Measurements from ENCODE around the gene IQGAP2.

The IQGAP2 gene

DNA sequence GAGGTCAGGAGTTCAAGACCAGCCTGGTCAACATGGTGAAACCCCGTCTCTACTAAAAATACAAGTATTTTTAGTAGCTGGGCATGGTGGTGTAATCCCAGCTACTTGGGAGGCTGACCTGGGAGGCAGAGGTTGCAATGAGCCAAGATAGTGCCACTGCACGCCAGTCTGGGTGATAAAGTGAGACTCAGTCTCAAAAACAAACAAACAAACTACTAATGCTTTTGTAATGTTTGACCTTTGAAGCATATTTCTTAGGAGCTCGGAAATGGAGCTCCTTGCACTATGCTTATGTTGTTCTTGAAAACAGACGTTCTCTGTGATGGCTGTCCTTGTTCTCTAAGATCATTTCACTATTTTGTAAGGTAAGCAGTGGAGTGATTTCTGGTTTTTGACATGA, 214.1 kb downstream of the IQGAP2 start:
- DNase-seq = no peak

DNA sequence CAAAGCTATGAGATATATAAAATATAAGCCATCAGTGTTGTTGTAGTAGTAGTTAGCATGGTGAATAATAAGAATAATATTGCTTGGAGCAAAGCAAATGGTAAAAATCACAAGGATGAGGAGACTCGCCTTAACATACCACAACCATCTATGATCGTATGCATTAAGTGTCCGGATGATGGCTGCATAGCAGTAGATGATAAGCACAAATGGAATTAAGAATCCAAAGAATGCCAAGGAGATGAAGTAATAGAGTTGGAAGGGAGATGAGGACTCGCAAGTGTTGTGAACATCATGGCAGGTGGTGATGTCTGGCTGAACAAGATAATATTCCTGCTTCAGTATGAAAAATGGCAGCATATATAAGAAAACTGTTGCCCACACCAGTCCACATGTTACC, 214.6 kb downstream of the IQGAP2 start:
- DNase-seq = no peak

DNA sequence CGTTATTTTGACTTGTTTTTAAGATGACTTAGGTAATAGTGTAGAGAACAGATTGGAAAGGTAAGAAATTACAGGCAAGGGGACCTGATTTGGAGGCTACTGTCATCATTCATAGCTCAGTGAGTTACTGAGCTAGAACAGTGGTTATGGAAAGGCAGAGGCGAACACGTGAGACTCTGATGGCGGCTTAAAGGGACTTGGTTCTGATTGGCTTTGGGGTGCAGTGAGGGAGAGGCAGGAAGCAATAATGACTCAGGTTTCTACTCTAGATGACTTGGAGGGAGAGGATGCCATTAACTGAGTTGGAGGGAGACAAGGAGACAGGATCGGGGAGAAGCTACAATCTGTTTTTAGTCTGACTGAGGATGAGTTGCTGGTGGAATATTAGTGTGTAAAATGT, 217.1 kb downstream of the IQGAP2 start:
- no peak for DNase-seq

DNA sequence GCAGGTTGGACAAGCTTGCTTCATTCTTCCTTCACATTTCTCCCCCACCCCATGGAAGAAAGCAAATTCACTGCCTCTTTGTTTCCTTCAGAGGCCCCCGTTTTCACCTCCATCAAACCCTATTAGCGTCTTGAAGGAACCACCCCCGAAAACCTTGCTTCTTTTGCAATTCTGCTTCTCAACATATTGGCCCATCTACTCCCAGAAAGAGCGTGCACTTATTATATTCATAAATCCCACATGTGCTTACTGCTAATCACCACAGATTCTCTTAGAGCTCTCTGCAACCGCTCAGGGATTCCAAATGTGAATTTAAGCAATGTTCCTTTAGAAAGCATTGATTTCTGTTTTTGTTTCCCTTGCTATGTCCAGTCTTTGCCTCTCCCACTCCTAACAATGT, 219.0 kb downstream of the IQGAP2 start:
- no peak for DNase-seq

DNA sequence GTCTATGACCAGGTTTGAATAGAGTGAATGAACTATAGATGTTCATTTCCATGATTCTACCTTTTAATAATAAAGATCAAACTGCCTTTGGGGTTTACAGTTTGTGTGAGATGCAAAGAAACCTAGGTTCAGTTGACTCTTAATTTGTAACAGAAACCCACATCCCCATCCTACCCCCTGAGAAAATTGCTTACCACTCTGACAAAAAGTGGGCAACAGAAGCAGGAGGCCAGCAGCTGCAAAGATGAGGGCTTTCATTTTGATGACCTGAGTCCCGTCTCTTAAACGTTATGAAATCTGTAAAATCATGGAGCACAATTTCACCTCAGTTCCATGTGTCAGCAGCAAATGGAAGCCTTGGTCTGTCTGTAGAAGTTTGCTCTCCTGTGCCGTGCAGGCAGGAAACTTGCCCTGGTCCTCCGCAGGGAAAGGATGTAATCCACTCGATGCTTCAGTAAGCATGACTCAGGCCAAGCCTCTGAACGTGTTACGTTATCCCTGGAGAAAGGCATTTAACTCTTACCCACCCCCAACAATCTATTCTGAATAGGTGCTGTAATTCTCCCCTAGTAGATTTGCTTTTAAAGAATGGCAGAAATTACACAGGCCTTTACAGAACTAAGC, 220.0 kb downstream of the IQGAP2 start, which contains the start of gene F2RL2:
Gene F2RL2, minus strand, starts transcription at position 431 of the 624 bp plus-strand sequence. Its CDS starts 173 bp downstream, at position 258.
- no peak for DNase-seq

DNA sequence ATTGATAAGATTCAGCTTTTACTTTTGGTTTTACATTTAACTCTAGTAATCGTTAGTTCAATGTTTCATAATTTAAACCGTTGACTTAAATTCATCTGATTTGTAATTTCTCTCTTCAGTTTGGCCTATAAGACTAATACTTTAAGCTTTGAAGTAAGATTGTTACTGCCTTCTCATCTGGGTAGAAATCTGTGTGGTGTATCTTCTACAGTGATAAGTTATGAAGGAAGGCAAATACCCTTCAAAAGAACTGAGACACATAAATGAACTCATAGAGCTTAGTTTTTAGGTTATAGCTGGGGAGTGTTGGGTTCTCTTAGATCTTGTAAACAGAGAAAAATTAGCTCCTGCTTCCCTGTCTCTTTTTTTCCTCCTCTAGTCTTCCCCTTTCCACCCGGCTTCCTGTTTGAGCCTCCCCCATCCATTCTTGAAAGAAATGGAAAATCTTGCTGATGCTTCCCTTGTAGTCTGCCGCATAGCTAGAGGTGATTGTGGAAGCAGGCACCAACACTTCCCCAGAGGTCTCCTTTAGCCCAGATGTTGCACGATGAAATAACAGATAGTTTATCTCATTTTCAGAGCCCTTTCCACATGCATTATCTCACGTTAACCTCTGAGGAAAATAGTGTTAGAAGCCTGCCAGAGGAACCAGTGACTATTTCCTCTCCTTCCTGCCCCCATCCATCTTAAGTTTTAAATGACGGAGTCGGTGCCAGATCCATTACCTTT, 222.2 kb downstream of the IQGAP2 start:
- DNase-seq = peak; percentile 20

DNA sequence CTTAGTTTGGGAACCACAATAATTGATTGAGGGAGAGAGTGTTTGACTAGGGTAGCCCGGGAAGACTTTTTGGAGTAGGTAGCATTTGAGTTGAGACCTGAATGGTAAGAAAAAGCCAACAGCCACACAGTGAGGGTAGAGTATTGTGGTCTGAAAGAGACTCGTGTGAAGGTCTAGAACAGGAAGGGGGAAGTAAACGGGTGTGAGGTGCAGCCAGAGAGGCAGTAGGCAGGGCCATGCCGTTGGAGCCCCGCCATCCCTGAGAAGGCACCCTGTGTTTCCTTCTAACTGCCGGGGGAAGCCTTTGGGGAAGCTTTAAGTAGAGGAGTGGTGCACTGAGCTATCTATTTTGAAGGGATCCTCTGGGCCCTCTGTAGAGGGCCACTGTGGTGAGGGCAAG, 223.7 kb downstream of the IQGAP2 start:
- DNase-seq = no peak

DNA sequence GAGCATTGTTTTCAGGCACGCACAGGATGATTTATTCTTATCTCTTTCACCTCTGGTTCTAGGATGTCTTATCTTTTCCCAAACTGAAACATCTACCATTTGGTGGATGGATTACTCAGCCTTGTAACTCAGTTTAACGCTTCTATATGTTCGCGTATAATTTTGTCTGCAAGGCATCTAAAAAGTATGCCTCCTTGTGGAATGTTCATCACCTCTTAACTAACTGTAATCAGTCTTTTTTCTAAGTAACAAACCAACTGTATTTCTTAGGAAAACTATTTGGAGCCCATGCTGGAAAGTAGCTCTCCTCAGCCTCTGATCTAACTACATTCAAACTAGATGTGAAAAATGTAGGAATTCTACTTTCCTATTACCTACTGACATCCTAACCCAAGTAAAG, 231.6 kb downstream of the IQGAP2 start:
- DNase-seq = no peak

DNA sequence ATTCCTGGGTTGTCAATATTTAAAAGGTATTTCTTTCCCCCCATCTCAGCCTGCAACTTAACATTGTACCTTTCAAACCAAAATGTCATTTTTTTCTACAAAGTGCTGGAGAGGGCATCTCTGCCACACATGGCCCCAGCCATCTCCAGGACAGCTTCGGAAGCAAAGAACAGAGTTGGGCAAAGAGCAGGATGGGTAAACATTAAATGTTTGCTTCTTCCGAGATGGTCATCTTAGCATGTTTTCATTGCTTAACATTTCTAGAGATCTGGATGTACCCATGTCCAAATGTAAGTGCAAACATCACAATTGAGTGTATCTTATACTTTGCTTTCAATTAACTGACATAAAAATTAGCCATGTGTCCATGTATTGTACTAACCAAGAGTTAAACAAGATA, 234.4 kb downstream of the IQGAP2 start:
- DNase-seq = no peak

DNA sequence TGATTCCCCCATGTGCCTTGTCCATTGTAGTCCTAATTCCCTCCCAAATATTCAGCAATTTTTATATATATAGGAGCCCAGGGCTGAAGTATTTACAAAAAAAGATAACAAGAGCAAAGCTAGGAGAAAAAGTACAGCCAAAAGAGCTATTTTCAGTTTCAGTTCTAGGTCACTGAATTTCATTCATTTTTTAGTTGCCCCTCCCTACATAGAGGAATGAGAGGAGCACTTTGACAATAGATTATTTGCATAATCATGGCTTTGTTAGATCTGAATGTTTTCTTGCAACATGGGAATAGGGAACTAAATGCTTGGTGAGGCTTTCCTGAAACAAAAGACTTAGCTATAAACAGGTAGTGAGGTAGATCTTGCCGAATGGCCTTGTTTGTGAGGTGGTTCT, 235.4 kb downstream of the IQGAP2 start:
- DNase-seq = peak; percentile 63

DNA sequence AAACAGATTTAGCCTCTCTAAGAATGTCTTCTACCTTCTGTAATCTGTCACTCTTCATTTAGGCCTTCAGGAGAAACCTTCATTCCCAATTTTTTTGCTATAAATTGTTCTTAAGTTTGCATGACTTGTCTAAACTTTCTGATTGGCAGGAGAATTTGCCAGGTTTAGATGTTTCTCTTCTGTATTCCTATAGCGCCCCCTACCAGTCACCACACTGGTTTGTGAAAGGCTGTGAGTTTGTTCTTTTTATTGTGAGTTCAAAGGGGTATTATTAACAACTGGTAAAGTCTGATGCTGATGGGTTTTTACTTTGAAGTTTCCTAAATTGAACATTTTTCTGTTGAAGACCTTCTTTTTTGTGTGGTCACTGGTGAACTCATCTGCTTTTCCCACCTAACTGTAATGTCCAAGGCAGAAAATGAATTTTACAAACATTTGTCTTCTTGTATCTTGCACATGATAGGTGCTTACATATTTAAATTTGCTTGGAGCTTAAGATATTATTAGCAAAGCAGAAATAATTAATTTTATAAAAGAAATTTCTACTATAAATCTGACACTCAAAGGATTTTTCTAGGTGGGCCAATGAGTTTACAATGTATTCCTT, 238.5 kb downstream of the IQGAP2 start:
- peak; percentile 83 for DNase-seq

DNA sequence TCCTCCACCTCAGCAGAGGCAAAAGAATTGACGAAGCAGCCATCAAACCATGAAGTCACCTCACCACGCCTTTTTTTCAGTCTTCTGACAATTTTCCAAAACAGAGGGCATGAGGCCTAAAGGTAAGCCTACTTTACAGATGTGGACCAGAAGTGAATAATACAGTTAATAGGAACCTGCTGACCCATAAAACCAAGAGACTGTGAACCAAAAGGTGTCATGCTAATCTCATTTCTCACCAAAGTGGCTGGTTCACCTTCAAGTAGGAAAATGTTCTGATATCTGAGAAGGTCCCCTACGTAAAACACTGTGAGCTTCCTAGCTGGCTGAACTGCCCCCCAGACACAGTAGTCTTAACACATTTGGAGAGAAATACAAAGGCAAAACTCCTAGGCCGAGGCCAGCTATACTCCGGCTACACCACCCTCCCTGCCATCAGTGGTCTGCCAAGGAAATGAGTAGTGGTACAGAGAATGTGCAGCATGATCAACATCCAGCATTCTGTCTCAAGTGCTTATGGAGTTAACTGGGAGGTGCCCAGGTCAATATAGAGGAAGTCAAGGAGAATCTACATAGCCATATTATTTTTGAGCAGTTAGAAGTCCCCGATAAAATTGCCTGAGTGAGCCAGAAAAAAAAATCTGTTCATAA, 239.4 kb downstream of the IQGAP2 start:
- DNase-seq = no peak

DNA sequence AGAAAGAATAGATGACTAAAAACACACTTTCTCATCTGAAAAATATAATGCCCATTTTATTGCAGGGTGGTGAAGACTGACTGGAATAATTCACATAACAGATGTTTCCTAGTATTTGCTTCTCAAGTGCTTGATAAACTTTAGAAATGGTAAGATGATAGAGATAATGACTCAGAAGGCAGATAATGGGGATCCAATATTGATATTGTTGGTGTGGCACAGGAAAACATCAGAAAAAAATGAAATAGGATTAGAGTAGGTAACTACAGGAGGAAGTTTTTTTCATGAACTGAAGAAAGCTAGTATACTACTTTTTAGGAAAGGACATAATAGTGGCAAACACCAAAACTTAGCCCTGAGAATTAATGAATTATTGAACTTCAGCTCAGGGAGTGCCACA, 240.3 kb downstream of the IQGAP2 start:
- no peak for DNase-seq

DNA sequence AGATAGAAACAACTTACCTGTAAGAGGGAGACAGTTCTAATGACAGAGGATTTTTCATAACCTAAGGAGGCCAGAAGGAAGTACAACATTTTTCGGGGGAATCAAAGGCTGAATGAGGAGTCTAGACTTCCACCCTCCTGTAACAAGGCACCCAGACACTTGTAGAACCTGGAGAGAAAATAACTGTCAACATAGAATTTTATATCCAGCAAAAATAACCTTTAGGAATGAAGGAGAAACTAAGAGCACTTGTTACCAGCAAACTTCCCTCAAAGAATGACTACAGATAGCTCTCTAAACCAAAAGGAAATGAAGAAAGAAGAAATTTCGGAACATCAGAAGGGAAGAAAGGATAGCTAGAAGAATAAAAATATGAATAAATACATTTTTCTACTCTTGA, 246.1 kb downstream of the IQGAP2 start:
- no peak for DNase-seq

DNA sequence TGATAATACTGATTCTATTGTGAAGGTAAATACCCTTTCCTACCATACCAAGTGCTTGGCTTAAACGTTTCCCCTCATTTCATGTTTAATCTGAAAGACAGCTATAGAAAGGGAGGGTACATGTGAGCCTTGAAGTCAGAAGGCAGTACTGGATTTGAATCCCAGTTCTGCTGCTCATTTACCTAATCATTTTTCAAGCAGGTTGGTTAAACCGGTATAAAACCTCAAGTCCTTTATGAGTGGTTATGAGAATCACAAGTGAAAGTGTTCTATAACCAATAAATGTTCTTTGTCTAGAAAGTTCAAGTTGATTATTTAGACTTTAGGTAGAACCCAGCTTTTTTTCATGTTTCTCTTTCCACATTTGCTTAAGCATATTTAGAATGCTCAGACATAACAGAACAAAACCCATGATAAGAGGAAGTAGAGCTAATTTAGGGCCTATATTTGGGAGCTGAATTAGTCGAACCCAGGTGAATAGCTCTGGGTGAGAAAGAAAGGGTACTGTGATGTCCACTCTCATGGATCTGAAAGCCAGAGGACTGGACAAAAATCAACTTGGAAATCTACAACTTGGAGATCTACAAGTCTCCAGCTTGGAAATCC, 249.8 kb downstream of the IQGAP2 start:
- DNase-seq = no peak

DNA sequence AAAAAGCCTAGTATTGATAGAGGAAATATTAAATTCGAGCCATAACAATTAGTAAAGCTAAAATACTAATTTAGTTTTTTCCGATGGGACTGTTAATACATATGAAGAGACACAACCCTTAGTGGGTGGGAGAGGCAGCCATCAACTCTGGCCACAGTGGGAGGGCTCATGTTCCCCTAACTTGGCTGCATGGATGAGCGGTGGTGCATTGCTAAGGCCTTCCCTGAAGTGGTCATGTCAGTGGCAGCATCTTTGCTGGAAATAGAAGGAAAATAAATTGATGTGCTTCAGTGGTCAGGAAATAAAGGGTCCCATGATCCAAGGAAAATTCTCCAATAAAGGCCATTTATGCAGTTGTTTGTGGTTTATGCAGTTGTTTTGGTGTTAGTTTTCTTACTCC, 254.0 kb downstream of the IQGAP2 start:
- DNase-seq = no peak

DNA sequence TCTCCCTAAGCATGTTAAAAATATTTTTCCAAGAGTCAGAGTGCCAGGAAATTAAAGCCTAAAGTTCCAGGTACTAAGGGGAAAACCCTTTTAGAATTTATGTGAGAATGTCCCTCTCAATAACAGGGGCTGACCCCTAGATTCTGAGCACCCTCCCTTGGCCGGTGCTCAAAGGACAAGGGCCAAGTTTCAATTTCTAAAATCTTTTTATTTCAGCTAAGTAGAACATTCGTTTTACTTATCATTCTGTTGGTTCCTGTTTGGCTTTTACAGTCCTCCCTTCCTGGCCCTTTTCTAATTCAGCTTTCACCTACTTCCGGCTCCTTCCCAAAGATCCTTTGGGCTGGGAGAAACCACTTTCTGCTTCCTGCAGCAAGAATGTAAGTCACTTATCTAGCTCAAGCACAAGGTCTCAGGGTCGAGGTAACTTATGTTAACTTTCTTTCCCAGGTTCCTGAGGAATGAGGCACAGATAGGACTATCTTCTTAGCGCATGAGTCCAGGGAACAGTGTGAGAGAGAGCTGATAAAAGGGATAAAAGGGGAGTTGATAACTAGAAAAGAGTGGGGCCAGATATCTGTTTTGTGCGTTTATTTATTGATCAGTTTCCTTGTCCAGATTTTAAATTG, 254.7 kb downstream of the IQGAP2 start:
- no peak for DNase-seq

DNA sequence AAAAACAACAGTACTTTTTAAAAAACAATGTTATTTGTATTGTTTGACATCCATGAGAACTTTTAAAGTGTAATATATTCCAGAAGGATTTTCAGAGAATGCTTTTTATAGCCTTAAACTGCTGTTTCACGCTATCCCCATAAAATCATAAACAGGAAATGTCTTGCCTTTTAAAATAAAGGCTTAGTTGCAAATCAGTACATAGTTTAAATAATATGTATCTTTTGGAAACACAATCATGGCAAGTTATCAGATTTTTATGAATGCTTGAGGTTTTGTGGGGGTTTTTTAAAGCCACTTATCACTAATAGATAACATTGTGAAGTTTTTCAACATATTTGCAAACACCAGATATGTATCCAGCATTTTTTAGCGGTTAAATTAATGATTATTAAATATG, 257.3 kb downstream of the IQGAP2 start:
- DNase-seq = no peak

DNA sequence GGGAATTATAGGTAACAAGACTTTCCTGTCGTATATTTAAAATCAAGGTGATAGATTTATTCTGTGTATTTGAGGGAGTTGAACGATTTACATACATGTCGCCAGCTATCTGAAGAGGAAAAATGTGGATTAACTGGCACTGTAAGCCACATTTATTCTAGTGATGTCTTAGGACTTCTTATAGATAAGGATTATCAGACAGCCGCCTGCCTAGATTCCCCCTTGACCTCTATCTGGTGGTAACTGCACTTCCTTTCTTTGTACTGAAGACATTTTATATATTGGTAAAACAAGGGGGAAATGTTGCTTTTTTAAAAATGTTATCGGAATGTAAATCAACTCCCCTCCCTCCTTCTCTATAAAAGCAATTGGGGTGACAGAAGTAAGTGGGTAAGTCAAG, 259.4 kb downstream of the IQGAP2 start:
- no peak for DNase-seq

DNA sequence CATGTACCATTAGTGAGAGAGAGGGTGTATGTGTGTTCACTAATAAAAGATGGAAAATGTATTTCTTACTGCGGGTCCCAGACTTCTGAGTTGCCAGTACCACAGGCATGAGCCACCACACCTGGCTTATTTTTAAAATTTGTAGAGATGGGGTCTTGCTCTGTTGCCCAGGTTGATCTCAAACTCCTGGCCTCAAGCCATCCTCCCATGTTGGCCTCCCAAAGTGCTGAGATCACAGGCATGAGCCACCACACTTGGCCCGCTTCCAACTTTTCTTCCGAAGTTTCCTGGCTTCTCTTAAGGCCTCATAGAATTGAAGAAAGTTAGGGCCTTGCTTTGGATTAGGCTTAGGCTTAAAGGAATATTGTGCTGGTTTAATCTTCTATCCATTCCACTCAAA, 260.5 kb downstream of the IQGAP2 start:
- DNase-seq = no peak

DNA sequence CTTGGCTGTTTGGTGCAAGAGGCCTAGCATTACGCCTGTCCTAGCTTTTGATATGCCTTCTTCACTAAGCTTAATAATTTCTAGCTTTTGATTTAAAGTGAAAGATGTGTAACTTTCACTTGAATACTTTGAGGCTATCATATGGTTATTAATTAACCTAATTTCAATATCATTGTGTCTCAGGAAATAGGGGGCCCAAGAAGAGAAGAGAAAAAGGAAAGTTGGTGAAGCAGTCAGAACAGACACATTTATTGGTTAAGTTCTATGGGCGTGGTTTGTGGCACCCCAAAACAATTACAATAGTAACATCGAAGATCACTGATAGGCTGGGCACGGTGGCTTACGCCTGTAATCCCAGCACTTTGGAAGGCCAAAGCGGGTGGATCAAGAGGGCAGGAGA, 261.0 kb downstream of the IQGAP2 start:
- no peak for DNase-seq

DNA sequence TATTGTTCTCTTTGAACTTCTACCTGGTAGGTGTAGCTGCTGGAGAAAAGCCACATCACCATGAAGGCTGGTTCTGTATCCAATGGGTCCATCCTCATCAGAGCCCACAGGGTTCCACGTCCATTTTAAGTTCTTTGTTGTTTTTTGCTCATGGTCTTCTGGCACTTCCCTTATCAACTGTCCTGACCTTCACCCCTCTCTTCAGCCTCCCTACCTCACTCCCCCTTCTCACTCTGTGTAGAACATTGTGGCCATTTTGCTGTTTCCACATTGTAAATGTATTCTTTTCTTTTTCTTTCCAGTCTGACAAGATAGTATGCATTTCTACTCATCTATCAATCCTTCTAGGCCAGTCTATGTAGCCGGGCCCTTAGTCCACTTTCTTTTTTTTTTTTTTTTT, 264.4 kb downstream of the IQGAP2 start:
- no peak for DNase-seq

DNA sequence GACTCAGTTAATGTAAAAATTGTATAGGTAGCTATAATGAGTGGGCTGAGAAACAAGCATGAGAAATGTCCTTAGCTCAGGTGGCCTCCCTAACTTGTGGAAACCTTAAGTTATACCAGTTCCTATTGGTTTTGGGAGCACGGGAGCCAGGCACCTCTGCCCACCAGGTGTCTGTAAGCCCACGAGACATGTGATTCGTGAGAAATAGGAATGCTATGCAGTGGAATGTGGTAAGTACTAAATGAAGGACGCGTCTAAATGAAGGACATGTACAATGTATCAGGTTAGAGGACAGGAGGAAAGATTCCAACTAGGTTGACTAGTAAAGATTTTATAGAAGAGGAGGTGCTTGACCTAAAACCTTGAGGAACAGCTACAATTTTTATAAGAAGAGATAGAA, 266.2 kb downstream of the IQGAP2 start:
- no peak for DNase-seq

All from suppressor macrophage treated with lipopolysaccharide for 4 hours (primary cell).